SK-N-SH treated with all-trans-retinoic acid at 6 μM for 48 hours (cell line): ENCODE measurements around the gene RBMS3.

ENCODE experiments used
- ATAC-seq: fragments of 200-7000 bp; cut with Tn5 transposase; 3 replicates; pipeline ENCODE4 v1.9.1; 2020; ENCODE audit warnings: mild to moderate bottlenecking, moderate library complexity
- ARNTL ChIP-seq: fragments of 450-650 bp; formaldehyde crosslinking; IDR thresholded peaks from 2 replicates; pipeline ENCODE4 v1.5.0; 2020; ENCODE audit warnings: low read depth, mild to moderate bottlenecking, moderate library complexity, borderline replicate concordance
- BACH2 ChIP-seq: fragments of 250-450 bp; sonication (Bioruptor Pico); IDR thresholded peaks from 2 replicates; pipeline ENCODE4 v1.9.0; 2021; ENCODE audit warnings: mild to moderate bottlenecking, borderline replicate concordance
- CSDC2 ChIP-seq: fragments of 250-450 bp; sonication (Bioruptor Pico); IDR thresholded peaks from 2 replicates; pipeline ENCODE4 v1.5.0; 2020; ENCODE audit warnings: mild to moderate bottlenecking, moderate library complexity
- ESRRG ChIP-seq: fragments of 250-450 bp; sonication (Bioruptor Pico); IDR thresholded peaks from 2 replicates; pipeline ENCODE4 v1.6.1; 2021; ENCODE audit warnings: mild to moderate bottlenecking
- GLIS3 ChIP-seq: fragments of 250-450 bp; sonication (Bioruptor Pico); IDR thresholded peaks from 2 replicates; pipeline ENCODE4 v1.5.0; 2020; ENCODE audit warnings: mild to moderate bottlenecking, moderate library complexity
- ISL1 ChIP-seq: fragments of 250-450 bp; sonication (Bioruptor Pico); IDR thresholded peaks from 2 replicates; pipeline ENCODE4 v2.1.2; 2022; ENCODE audit warnings: mild to moderate bottlenecking, moderate library complexity
- OSR1 ChIP-seq: fragments of 250-450 bp; sonication (Bioruptor Pico); IDR thresholded peaks from 2 replicates; pipeline ENCODE4 v1.8.0; 2022; ENCODE audit warnings: moderate library complexity, mild to moderate bottlenecking, inconsistent platforms
- PPARA ChIP-seq: fragments of 250-450 bp; sonication (Bioruptor Pico); IDR thresholded peaks from 2 replicates; pipeline ENCODE4 v1.5.0; 2020; ENCODE audit warnings: mild to moderate bottlenecking, borderline replicate concordance
- RARB ChIP-seq: fragments of 250-450 bp; sonication (Bioruptor Pico); IDR thresholded peaks from 2 replicates; pipeline ENCODE4 v1.8.0; 2021; ENCODE audit warnings: mild to moderate bottlenecking, moderate library complexity
- SNAI2 ChIP-seq: fragments of 250-450 bp; sonication (Bioruptor Pico); IDR thresholded peaks from 2 replicates; pipeline ENCODE4 v1.5.0; 2020; ENCODE audit warnings: mild to moderate bottlenecking, moderate library complexity
- TCF4 ChIP-seq: fragments of 250-450 bp; sonication (Bioruptor Pico); IDR thresholded peaks from 2 replicates; pipeline ENCODE4 v1.8.0; 2021; ENCODE audit warnings: mild to moderate bottlenecking, moderate library complexity, borderline replicate concordance
- TOX ChIP-seq: fragments of 250-450 bp; sonication (Bioruptor Pico); IDR thresholded peaks from 2 replicates; pipeline ENCODE4 v1.8.0; 2021; ENCODE audit warnings: mild to moderate bottlenecking, moderate library complexity, borderline replicate concordance
- ZC3H10 ChIP-seq: fragments of 250-450 bp; sonication (Bioruptor Pico); IDR thresholded peaks from 2 replicates; pipeline ENCODE4 v1.5.1; 2021; ENCODE audit warnings: mild to moderate bottlenecking, moderate library complexity
- ZFP3 ChIP-seq: fragments of 250-450 bp; sonication (Bioruptor Pico); IDR thresholded peaks from 2 replicates; pipeline ENCODE4 v1.5.0; 2020; ENCODE audit warnings: mild to moderate bottlenecking, moderate library complexity
- ZFP30 ChIP-seq: fragments of 450-650 bp; formaldehyde crosslinking; IDR thresholded peaks from 2 replicates; pipeline ENCODE4 v1.5.0; 2022; ENCODE audit warnings: mild to moderate bottlenecking, moderate library complexity
- ZNF565 ChIP-seq: fragments of 450-650 bp; formaldehyde crosslinking; conservative IDR thresholded peaks from 2 replicates; pipeline ENCODE4 v1.5.0; 2020; ENCODE audit warnings: low read depth, mild to moderate bottlenecking, moderate library complexity
- ZNF70 ChIP-seq: fragments of 450-650 bp; formaldehyde crosslinking; IDR thresholded peaks from 2 replicates; pipeline ENCODE4 v1.5.0; 2020; ENCODE audit warnings: mild to moderate bottlenecking, moderate library complexity
- ZNF8 ChIP-seq: fragments of 450-650 bp; formaldehyde crosslinking; IDR thresholded peaks from 2 replicates; pipeline ENCODE4 v1.5.0; 2020; ENCODE audit warnings: mild to moderate bottlenecking, moderate library complexity
- TF ChIP-seq, protein P1 (sequence below): fragments of 250-450 bp; sonication (Bioruptor Pico); IDR thresholded peaks from 2 replicates; pipeline ENCODE4 v1.8.0; 2021; ENCODE audit warnings: low read depth, mild to moderate bottlenecking, moderate library complexity, borderline replicate concordance
- TF ChIP-seq, protein P2 (sequence below): fragments of 250-450 bp; sonication (Bioruptor Pico); IDR thresholded peaks from 2 replicates; pipeline ENCODE4 v1.5.0; 2020; ENCODE audit warnings: mild to moderate bottlenecking, moderate library complexity
- TF ChIP-seq, protein P3 (sequence below): fragments of 250-450 bp; sonication (Bioruptor Pico); IDR thresholded peaks from 2 replicates; pipeline ENCODE4 v1.5.1; 2021; ENCODE audit warnings: mild to moderate bottlenecking, moderate library complexity
- TF ChIP-seq, protein P4 (sequence below): fragments of 250-450 bp; sonication (Bioruptor Pico); IDR thresholded peaks from 2 replicates; pipeline ENCODE4 v1.5.1; 2020; ENCODE audit warnings: low read depth, mild to moderate bottlenecking, moderate library complexity
- TF ChIP-seq, protein P5 (sequence below): fragments of 250-450 bp; sonication (Bioruptor Pico); IDR thresholded peaks from 2 replicates; pipeline ENCODE4 v1.8.0; 2020; ENCODE audit warnings: mild to moderate bottlenecking, moderate library complexity, borderline replicate concordance

Gene RBMS3

DNA sequence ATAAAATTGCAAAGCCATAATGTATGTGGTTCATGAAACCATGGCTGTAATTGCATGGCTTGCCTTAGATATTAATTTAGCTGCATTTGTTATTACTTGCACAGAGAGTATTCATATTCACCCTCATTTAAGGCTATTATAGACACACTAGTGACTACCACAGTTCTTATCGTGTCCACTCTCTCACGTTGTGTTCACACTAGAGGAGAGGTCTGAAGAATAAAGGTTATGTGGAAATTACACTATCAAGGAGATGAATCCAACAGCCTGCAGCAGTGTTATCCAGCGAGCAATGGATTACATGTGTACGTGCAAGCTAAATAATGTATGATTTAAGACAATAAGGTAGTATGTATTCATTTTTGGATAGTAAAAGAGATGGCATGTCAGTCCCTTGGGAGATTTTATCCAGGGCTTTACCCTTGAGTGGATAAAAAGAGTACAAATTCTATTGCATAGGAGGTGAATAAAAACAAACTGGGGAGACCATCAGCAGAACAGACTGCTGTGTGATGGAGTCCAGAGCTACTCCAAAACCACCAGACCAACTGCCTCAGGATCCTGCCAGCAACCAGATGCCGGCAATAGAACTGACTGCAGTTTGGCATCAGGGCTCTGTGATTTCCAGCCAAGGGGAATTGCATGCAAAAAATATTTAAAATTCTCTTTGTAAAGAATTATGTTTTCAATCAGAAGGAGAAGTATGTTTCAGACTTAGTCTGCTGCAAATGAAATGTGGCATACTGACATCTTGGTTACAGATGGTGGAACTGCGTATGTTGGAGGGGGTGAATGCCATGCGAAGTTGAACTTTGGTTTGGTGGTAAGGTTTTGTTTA lies 146.6 kb downstream of the RBMS3 start:
- TF ChIP-seq, protein P1, sequence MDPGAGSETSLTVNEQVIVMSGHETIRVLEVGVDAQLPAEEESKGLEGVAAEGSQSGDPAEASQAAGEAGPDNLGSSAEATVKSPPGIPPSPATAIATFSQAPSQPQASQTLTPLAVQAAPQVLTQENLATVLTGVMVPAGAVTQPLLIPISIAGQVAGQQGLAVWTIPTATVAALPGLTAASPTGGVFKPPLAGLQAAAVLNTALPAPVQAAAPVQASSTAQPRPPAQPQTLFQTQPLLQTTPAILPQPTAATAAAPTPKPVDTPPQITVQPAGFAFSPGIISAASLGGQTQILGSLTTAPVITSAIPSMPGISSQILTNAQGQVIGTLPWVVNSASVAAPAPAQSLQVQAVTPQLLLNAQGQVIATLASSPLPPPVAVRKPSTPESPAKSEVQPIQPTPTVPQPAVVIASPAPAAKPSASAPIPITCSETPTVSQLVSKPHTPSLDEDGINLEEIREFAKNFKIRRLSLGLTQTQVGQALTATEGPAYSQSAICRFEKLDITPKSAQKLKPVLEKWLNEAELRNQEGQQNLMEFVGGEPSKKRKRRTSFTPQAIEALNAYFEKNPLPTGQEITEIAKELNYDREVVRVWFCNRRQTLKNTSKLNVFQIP (CRISPR knock-in tag) = no peak
- TF ChIP-seq TCF4 (CRISPR knock-in tag) (peak; percentile 89), RARB (CRISPR knock-in tag) (no peak), PPARA (CRISPR knock-in tag) (no peak), GLIS3 (no peak), SNAI2 (CRISPR knock-in tag) (no peak), BACH2 (CRISPR knock-in tag) (no peak), ZFP30 (CRISPR knock-in tag) (no peak), ZNF70 (peak; percentile 97), ISL1 (CRISPR knock-in tag) (peak; percentile 70), ZFP3 (CRISPR knock-in tag) (no peak), CSDC2 (no peak), OSR1 (no peak), ESRRG (CRISPR knock-in tag) (no peak), ZNF565 (CRISPR knock-in tag) (no peak), ZNF8 (no peak), TOX (CRISPR knock-in tag) (0 out of 2 replicates have a peak, but pooled peaks have one; percentile 15), ARNTL (CRISPR knock-in tag) (no peak), ZC3H10 (CRISPR knock-in tag) (no peak)
- TF ChIP-seq, protein P2, sequence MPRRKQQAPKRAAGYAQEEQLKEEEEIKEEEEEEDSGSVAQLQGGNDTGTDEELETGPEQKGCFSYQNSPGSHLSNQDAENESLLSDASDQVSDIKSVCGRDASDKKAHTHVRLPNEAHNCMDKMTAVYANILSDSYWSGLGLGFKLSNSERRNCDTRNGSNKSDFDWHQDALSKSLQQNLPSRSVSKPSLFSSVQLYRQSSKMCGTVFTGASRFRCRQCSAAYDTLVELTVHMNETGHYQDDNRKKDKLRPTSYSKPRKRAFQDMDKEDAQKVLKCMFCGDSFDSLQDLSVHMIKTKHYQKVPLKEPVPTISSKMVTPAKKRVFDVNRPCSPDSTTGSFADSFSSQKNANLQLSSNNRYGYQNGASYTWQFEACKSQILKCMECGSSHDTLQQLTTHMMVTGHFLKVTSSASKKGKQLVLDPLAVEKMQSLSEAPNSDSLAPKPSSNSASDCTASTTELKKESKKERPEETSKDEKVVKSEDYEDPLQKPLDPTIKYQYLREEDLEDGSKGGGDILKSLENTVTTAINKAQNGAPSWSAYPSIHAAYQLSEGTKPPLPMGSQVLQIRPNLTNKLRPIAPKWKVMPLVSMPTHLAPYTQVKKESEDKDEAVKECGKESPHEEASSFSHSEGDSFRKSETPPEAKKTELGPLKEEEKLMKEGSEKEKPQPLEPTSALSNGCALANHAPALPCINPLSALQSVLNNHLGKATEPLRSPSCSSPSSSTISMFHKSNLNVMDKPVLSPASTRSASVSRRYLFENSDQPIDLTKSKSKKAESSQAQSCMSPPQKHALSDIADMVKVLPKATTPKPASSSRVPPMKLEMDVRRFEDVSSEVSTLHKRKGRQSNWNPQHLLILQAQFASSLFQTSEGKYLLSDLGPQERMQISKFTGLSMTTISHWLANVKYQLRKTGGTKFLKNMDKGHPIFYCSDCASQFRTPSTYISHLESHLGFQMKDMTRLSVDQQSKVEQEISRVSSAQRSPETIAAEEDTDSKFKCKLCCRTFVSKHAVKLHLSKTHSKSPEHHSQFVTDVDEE (CRISPR knock-in tag) = peak; percentile 76; the same call in 1 of the 2 replicates
- TF ChIP-seq, protein P3, sequence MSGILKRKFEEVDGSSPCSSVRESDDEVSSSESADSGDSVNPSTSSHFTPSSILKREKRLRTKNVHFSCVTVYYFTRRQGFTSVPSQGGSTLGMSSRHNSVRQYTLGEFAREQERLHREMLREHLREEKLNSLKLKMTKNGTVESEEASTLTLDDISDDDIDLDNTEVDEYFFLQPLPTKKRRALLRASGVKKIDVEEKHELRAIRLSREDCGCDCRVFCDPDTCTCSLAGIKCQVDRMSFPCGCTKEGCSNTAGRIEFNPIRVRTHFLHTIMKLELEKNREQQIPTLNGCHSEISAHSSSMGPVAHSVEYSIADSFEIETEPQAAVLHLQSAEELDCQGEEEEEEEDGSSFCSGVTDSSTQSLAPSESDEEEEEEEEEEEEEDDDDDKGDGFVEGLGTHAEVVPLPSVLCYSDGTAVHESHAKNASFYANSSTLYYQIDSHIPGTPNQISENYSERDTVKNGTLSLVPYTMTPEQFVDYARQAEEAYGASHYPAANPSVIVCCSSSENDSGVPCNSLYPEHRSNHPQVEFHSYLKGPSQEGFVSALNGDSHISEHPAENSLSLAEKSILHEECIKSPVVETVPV = peak; percentile 70; the same call in 1 of the 2 replicates
- TF ChIP-seq, protein P4, sequence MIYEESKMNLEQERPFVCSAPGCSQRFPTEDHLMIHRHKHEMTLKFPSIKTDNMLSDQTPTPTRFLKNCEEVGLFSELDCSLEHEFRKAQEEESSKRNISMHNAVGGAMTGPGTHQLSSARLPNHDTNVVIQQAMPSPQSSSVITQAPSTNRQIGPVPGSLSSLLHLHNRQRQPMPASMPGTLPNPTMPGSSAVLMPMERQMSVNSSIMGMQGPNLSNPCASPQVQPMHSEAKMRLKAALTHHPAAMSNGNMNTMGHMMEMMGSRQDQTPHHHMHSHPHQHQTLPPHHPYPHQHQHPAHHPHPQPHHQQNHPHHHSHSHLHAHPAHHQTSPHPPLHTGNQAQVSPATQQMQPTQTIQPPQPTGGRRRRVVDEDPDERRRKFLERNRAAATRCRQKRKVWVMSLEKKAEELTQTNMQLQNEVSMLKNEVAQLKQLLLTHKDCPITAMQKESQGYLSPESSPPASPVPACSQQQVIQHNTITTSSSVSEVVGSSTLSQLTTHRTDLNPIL (CRISPR knock-in tag) = peak; percentile 51; the same call in 1 of the 2 replicates
- TF ChIP-seq, protein P5, sequence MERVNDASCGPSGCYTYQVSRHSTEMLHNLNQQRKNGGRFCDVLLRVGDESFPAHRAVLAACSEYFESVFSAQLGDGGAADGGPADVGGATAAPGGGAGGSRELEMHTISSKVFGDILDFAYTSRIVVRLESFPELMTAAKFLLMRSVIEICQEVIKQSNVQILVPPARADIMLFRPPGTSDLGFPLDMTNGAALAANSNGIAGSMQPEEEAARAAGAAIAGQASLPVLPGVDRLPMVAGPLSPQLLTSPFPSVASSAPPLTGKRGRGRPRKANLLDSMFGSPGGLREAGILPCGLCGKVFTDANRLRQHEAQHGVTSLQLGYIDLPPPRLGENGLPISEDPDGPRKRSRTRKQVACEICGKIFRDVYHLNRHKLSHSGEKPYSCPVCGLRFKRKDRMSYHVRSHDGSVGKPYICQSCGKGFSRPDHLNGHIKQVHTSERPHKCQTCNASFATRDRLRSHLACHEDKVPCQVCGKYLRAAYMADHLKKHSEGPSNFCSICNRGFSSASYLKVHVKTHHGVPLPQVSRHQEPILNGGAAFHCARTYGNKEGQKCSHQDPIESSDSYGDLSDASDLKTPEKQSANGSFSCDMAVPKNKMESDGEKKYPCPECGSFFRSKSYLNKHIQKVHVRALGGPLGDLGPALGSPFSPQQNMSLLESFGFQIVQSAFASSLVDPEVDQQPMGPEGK (CRISPR knock-in tag) = no peak
- ATAC-seq = peak; percentile 87

DNA sequence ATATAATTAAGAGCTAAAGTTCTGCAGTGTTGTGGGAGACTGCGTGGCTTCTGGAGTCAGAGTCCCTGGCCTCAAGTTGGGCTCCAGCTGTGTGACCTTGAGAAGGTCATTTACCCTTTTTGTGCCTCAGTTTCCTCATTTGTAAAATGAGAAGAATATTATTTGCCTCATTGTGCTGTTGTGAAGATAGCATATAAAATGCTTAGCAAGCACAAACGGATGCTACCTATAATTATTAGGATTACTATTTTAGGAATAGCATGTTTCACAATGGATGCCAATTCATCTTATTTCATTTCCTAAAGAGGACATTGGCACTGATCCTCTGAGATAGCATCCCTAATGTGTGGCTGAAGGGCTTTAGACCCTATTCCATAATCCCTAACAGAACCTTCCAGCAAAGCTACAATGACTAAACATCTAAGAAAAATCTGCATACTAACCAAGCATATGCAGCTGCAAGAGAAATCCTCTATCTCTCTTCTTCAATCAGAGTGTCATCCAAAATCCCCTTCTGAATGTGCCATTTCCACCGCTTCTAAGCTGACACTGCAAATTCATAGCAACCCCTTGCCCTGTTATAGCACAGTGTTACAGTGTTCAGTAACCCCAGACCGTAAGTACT lies 148.3 kb downstream of the RBMS3 start:
- ATAC-seq = no peak
- TF ChIP-seq ZFP30 (CRISPR knock-in tag) = no peak
- TF ChIP-seq CSDC2 = no peak
- TF ChIP-seq ARNTL (CRISPR knock-in tag) = no peak
- no peak for TF ChIP-seq PPARA (CRISPR knock-in tag)
- TF ChIP-seq, protein P5 (CRISPR knock-in tag) = no peak
- TF ChIP-seq GLIS3 = no peak
- TF ChIP-seq TOX (CRISPR knock-in tag) = no peak
- no peak for TF ChIP-seq ISL1 (CRISPR knock-in tag)
- TF ChIP-seq ZC3H10 (CRISPR knock-in tag) = no peak
- TF ChIP-seq TCF4 (CRISPR knock-in tag) = no peak
- no peak for TF ChIP-seq ZNF8
- TF ChIP-seq, protein P4 (CRISPR knock-in tag) = no peak
- TF ChIP-seq SNAI2 (CRISPR knock-in tag) = no peak
- no peak for TF ChIP-seq ZNF565 (CRISPR knock-in tag)
